Tibial nerve (tissue), 3 donors: ENCODE measurements around the gene CAMKMT.

Experiments
- POLR2A ChIP-seq, 2 donors: fragments of 450-650 bp; IDR thresholded peaks; one replicate each; pipeline ENCODE4 v1.6.1; 2017; ENCODE audit warnings: antibody characterized with exemption in 2 of 2, mild to moderate bottlenecking in 2 of 2, moderate library complexity in 2 of 2
- TF ChIP-seq, protein P1 (sequence below), 5 experiments: fragments of 200-600 bp in 3 of 5; fragments of 450-650 bp in 2 of 5; sonication (generic) in 3 of 5; IDR thresholded peaks; one replicate each; pipeline ENCODE4 v1.5.1; 2016 to 2019; ENCODE audit warnings: antibody characterized with exemption in 5 of 5, mild to moderate bottlenecking in 3 of 5, moderate library complexity in 2 of 5

DNA sequence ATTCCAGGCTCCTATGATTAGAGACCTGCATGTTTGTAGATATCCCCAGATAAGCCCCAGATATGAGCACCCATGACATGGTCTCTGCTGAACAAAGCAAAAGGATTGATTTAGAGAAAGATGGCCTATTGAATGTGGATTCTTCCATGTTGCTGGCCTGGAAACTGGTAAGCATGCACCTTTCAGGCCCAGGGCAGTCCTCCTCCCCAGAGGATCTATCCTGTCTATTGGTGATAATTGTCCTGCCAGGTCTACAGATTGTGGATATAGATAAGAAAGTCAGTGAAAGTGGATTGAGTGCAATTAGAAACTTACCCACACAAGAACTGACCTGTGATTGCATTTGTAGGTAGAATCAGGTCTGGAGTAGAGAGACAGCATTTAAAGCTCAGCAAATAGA, 322.8 kb downstream of the CAMKMT start:
- no peak for TF ChIP-seq POLR2A (IDR thresholded peaks at IDR 0.05)
- TF ChIP-seq, protein P1, sequence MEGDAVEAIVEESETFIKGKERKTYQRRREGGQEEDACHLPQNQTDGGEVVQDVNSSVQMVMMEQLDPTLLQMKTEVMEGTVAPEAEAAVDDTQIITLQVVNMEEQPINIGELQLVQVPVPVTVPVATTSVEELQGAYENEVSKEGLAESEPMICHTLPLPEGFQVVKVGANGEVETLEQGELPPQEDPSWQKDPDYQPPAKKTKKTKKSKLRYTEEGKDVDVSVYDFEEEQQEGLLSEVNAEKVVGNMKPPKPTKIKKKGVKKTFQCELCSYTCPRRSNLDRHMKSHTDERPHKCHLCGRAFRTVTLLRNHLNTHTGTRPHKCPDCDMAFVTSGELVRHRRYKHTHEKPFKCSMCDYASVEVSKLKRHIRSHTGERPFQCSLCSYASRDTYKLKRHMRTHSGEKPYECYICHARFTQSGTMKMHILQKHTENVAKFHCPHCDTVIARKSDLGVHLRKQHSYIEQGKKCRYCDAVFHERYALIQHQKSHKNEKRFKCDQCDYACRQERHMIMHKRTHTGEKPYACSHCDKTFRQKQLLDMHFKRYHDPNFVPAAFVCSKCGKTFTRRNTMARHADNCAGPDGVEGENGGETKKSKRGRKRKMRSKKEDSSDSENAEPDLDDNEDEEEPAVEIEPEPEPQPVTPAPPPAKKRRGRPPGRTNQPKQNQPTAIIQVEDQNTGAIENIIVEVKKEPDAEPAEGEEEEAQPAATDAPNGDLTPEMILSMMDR (IDR thresholded peaks at IDR 0.05): no peak
